Thyroid gland (tissue), 4 donors: ENCODE measurements around the gene AP1M2. TPM values are rescaled to one million over a fixed set of nuclear protein-coding genes. Genes with fewer than 3 reads are reported as not detected.

Experiments
- DNase-seq, 2 donors: peaks; one replicate each; pipeline ENCODE4 v3.0.0-alpha.2; 2019
- H3K27ac ChIP-seq, 3 donors: fragments of 200-600 bp; sonication (generic); 1 replicate in 2 of 3; 2 replicates in 1 of 3; pipeline ENCODE4 v1.5.1; 2016 to 2019; ENCODE audit warnings: mild to moderate bottlenecking in 1 of 3, moderate library complexity in 1 of 3
- H3K27me3 ChIP-seq: fragments of 200-600 bp; sonication (generic); one replicate; pipeline ENCODE4 v1.5.1; 2019
- H3K36me3 ChIP-seq, 2 donors: fragments of 200-600 bp; sonication (generic); one replicate each; pipeline ENCODE4 v1.5.1; 2016 to 2019
- H3K4me1 ChIP-seq, 2 donors: fragments of 200-600 bp; sonication (generic); one replicate each; pipeline ENCODE4 v1.5.1; 2017 to 2019
- H3K4me3 ChIP-seq, 3 donors: fragments of 200-600 bp; sonication (generic); replicated peaks in 1 of 3; 1 replicate in 2 of 3; 2 replicates in 1 of 3; pipeline ENCODE4 v1.5.1; 2016; ENCODE audit warnings: mild to moderate bottlenecking in 1 of 3
- H3K9me3 ChIP-seq: fragments of 200-600 bp; sonication (generic); one replicate; pipeline ENCODE4 v1.5.1; 2017
- POLR2A ChIP-seq, 2 donors: fragments of 450-650 bp; IDR thresholded peaks; one replicate each; pipeline ENCODE4 v1.6.1; 2017; ENCODE audit warnings: antibody characterized with exemption in 2 of 2, mild to moderate bottlenecking in 2 of 2, moderate library complexity in 1 of 2
- WGBS, 2 donors: methylation state at CpG; one replicate each; pipeline ENCODE4 v1.1.5; 2017; 5-methylcytosine and 5-hydroxymethylcytosine counted together
- intact Hi-C: fragments of 100-400 bp; cut with DNase I; formaldehyde crosslinking; loops from one replicate; pipeline ENCODE4 v1.15.1; 2023
- total RNA-seq, 4 donors: library from RNA; depleted of rRNA; stranded (reverse); fragments of >200 nt; gene quantifications; one replicate each; pipeline ENCODE4 v1.2.3, GENCODE V29; 2016
- TF ChIP-seq, protein P1 (sequence below), 6 experiments: fragments of 200-600 bp in 3 of 6; fragments of 450-650 bp in 3 of 6; sonication (generic) in 3 of 6; IDR thresholded peaks; one replicate each; pipeline ENCODE4 v1.5.1; 2016 to 2019; ENCODE audit warnings: antibody characterized with exemption in 6 of 6, mild to moderate bottlenecking in 2 of 6, inconsistent platforms in 1 of 6, moderate library complexity in 1 of 6

Gene AP1M2
- total RNA-seq, 4 donors from 2014 or later = 69.7 to 129 (median 102) TPM

DNA sequence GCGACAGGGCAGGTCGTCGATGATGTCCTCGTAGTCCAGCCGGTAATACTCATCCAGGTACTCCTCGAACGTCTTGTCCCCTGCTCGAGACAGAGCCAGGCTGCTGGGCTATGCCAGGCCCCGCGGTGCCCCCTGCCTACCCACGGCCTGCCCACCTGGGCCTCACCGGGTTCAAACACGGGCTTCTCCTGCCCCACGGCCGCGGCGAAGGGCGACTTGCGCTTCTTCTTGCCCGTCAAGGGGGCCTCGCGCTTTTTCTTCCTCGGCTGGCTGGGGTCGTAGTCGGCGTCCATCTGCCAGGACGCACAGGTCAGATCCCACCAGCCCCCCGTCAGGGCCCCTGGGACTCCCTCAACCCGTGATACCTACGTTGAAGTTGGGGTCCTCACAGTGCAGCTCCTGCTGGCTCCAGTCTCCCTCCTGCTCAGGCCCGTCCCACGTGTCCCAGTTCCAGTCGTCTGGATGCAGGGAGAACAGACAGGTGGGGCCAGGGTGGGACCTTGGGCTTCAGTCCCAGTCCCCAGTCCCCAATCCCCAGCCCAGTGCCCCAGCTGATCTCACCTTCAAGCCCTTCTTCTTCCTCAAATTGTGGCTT is 29.4 kb downstream of the AP1M2 start:
- Histone ChIP-seq H3K4me3 (no peak overlapping the region), H3K27me3 (no peaks in the 10 kb centered on the region), H3K9me3 (no peaks in the 10 kb centered on the region), H3K36me3 (peaks cover 48 to 51% of the 10 kb centered on the region in 2 donors), H3K4me1 (no peaks in the 10 kb centered on the region), H3K27ac (no peak overlapping the region)
- no peak for DNase-seq
- TF ChIP-seq, protein P1, sequence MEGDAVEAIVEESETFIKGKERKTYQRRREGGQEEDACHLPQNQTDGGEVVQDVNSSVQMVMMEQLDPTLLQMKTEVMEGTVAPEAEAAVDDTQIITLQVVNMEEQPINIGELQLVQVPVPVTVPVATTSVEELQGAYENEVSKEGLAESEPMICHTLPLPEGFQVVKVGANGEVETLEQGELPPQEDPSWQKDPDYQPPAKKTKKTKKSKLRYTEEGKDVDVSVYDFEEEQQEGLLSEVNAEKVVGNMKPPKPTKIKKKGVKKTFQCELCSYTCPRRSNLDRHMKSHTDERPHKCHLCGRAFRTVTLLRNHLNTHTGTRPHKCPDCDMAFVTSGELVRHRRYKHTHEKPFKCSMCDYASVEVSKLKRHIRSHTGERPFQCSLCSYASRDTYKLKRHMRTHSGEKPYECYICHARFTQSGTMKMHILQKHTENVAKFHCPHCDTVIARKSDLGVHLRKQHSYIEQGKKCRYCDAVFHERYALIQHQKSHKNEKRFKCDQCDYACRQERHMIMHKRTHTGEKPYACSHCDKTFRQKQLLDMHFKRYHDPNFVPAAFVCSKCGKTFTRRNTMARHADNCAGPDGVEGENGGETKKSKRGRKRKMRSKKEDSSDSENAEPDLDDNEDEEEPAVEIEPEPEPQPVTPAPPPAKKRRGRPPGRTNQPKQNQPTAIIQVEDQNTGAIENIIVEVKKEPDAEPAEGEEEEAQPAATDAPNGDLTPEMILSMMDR (IDR thresholded peaks at IDR 0.05) = no peak
- no peak for TF ChIP-seq POLR2A (IDR thresholded peaks at IDR 0.05)
- 95% methylated on average over 25 to 33 of the region's 33 CpGs for WGBS, 2 donors
- intact Hi-C loops = no loop called here

DNA sequence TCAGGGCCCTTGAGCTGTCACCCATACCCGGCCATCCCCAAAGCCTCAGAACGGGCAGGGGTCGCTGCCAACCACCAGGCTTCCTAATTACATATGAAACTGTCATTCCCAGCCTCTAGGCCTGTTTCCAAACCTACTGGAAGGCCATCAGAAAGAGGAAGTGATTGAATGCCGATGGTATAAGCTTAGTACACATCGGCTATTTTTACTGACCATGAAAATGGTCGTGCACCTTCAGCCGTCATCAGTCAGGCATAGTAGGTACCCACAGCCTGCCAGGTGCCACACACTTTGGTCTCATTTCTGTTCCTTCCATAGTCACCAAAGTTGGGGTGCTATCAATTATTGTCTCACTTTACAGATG is 31.5 kb downstream of the AP1M2 start:
- TF ChIP-seq, protein P1 (IDR thresholded peaks at IDR 0.05) = no peak
- TF ChIP-seq POLR2A (IDR thresholded peaks at IDR 0.05) = no peak
- Histone ChIP-seq H3K36me3 (peaks cover 59 to 61% of the 10 kb centered on the region in 2 donors), H3K27me3 (no peaks in the 10 kb centered on the region), H3K27ac (no peak overlapping the region), H3K4me3 (no peak overlapping the region), H3K9me3 (no peaks in the 10 kb centered on the region), H3K4me1 (no peaks in the 10 kb centered on the region)
- intact Hi-C loops = no loop called here
- no peak for DNase-seq
- WGBS, 2 donors = 89 to 90% methylated on average over 5 to 7 of the region's 7 CpGs

DNA sequence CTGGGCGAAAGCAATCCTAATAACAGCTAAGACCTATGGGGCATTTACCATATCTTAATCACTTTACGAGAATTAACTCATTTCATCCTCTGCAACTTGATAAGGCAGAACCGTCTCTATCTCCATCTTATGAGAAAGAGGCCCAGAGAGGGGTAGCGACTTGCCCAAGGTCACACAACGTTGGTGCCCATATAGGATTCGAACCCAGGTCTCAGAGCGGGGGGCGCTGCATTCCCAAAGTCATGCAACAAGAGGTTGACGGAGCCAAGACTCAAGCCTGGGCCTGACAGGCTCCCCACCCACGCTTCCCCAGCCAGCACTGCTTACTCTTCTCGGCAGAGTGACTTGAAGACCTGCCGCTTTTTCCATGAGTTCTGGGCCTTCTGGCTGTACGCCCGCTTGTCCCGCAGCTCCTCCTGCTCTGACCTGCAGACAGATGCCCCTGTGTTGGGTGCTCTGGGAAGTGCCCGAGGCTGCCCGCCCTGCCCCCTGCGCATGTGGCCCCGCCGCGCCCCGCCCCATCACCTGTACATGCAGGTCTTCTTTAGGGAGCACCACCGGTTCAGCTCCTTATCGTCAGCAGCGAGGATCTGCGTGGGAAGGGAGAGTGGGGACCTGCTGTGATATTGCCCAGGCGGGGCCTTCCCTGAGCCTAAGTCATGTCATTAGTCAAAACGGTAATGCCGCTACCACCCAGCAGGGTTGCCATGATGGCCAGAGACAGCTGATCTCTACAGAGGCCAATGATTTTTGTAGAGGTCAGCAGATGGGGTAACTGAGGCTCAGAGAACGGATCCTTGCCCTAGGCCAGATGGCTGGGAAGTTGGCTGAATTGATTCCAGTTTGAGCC is 32.1 kb downstream of the AP1M2 start:
- Histone ChIP-seq H3K36me3 (peaks cover 55 to 61% of the 10 kb centered on the region in 2 donors), H3K9me3 (no peaks in the 10 kb centered on the region), H3K27me3 (no peaks in the 10 kb centered on the region), H3K4me1 (no peaks in the 10 kb centered on the region), H3K4me3 (no peak overlapping the region), H3K27ac (no peak overlapping the region)
- TF ChIP-seq POLR2A (IDR thresholded peaks at IDR 0.05) = no peak
- TF ChIP-seq, protein P1 (IDR thresholded peaks at IDR 0.05) = no peak
- WGBS, 2 donors = 89 to 90% methylated on average over 25 to 30 of the region's 30 CpGs
- intact Hi-C loops = no loop called here
- no peak for DNase-seq

DNA sequence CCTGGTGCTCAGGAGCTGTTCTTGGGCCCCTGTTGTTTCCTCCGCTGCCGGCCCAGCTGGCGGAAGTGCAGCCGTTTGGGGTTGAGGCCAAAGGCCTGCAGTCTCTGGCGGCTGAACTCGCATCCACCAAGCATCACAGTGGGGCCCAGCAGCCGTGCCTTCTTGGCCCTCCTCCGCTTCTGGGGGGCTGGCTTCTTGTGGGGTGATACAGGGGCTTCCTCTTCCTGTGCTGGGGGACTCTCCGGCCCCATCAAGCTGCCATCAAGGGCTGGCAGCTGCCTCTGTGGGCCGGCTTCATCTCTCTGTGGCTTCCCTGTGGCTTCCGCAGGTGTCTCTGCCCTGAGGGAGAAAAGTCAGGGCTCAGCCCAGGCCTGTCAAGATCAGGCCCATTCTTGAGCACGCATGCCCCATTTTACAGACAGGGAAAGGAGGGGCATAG is 33.1 kb downstream of the AP1M2 start:
- intact Hi-C loops = no loop called here
- no peak overlapping the region for H3K27ac ChIP-seq
- H3K9me3 ChIP-seq = no peaks in the 10 kb centered on the region
- WGBS, 2 donors = 78 to 90% methylated on average over 5 to 7 of the region's 12 CpGs
- H3K36me3 ChIP-seq = peaks cover 55 to 60% of the 10 kb centered on the region in 2 donors
- H3K27me3 ChIP-seq = no peaks in the 10 kb centered on the region
- H3K4me3 ChIP-seq = no peak overlapping the region
- TF ChIP-seq POLR2A (IDR thresholded peaks at IDR 0.05) = no peak
- TF ChIP-seq, protein P1 (IDR thresholded peaks at IDR 0.05) = no peak
- no peaks in the 10 kb centered on the region for H3K4me1 ChIP-seq
- no peak for DNase-seq

DNA sequence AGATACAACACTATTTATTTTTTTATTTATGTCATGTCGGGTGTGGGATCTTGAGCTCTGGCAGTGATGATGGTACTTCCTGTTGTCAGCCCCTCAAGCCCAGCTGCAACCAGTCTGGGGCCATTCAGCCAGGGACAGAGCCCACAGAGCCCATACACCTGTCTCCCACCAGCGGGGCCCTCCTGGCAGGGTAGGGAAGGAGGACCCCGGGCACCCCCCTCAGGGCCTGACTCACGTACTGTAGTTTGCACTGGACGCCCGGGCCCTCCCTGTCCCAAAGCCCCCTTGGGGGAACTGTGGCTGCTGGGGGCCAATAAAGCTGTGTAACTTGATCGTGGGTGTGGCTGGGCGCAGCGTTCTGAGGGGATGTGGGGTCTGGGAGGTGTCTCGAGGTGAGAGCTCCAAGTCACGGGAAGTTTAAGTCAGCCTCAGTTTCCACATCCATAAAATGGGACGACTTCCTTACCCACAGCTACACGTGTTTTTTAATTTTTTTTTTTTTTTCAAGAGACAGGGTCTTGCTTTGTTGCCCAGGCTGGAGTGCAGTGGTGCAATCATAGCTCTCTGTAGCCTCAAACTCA is 33.9 kb downstream of the AP1M2 start:
- 76 to 79% methylated on average over 8 to 13 of the region's 13 CpGs for WGBS, 2 donors
- Histone ChIP-seq H3K27me3 (no peaks in the 10 kb centered on the region), H3K36me3 (peaks cover 61 to 65% of the 10 kb centered on the region in 2 donors), H3K27ac (no peak overlapping the region), H3K4me1 (no peaks in the 10 kb centered on the region), H3K9me3 (no peaks in the 10 kb centered on the region), H3K4me3 (no peak overlapping the region)
- intact Hi-C loops = no loop called here
- no peak for DNase-seq
- no peak for TF ChIP-seq POLR2A (IDR thresholded peaks at IDR 0.05)
- TF ChIP-seq, protein P1 (IDR thresholded peaks at IDR 0.05) = no peak
